CD8-positive, alpha-beta memory T cell (primary cell): ENCODE measurements around the gene CASKIN1. TPM values are rescaled to one million over a fixed set of nuclear protein-coding genes. Genes with fewer than 3 reads are reported as not detected.

ENCODE experiments used
- CTCF ChIA-PET: fragments of 350-600 bp; sonication (Branson Sonifier 250); formaldehyde crosslinking; loops from one replicate; lab custom pipeline; 2021; ENCODE audit warnings: antibody characterized with exemption; lab: Charles Lee
- POLR2A ChIA-PET: fragments of 350-600 bp; sonication (Branson Sonifier 250); formaldehyde crosslinking; loops from one replicate; lab custom pipeline; 2021; ENCODE audit warnings: antibody characterized with exemption; lab: Charles Lee
- DNase-seq, 5 donors: peaks; one replicate each; pipeline versions ENCODE4 v3.0.0 to v3.0.0-alpha.2; 2020 to 2022; ENCODE audit warnings: mixed read lengths in 1 of 5
- H3K27ac ChIP-seq: one replicate; pipeline ENCODE4 v1.7.0; 2013; ENCODE audit warnings: low read depth, mild to moderate bottlenecking, low read length, moderate library complexity
- H3K27me3 ChIP-seq: 2 replicates; pipeline ENCODE4 v1.7.0; 2013; ENCODE audit warnings: low read length, mild to moderate bottlenecking; ENCODE audit not compliant: insufficient read depth, poor library complexity, severe bottlenecking
- H3K36me3 ChIP-seq: 2 replicates; pipeline ENCODE4 v1.7.0; 2013; ENCODE audit warnings: mild to moderate bottlenecking, low read length, moderate library complexity; ENCODE audit not compliant: insufficient read depth
- H3K4me1 ChIP-seq: 2 replicates; pipeline ENCODE4 v1.7.0; 2013; ENCODE audit warnings: mild to moderate bottlenecking, low read length, moderate library complexity; ENCODE audit not compliant: insufficient read depth
- H3K4me3 ChIP-seq: 2 replicates; pipeline ENCODE4 v1.7.0; 2013; ENCODE audit warnings: mild to moderate bottlenecking, low read length
- H3K9me3 ChIP-seq: 2 replicates; pipeline ENCODE4 v1.7.0; 2013; ENCODE audit warnings: mild to moderate bottlenecking, low read length
- H3K27ac Mint-ChIP-seq, 8 donors: one replicate each; pipeline ENCODE4 v1.8.0; 2020 to 2021; ENCODE audit warnings: mixed read lengths in 8 of 8, mild to moderate bottlenecking in 6 of 8, inconsistent platforms in 3 of 8, moderate library complexity in 3 of 8
- H3K27me3 Mint-ChIP-seq, 2 donors: one replicate each; pipeline ENCODE4 v1.8.0; 2020 to 2021; ENCODE audit warnings: mixed read lengths in 2 of 2, mild to moderate bottlenecking in 1 of 2, moderate library complexity in 1 of 2
- H3K36me3 Mint-ChIP-seq, 3 donors: one replicate each; pipeline ENCODE4 v1.8.0; 2020 to 2021; ENCODE audit warnings: mixed read lengths in 3 of 3, inconsistent platforms in 1 of 3, mild to moderate bottlenecking in 1 of 3
- H3K4me1 Mint-ChIP-seq, 3 donors: one replicate each; pipeline ENCODE4 v1.8.0; 2020 to 2021; ENCODE audit warnings: mixed read lengths in 3 of 3, inconsistent platforms in 1 of 3, mild to moderate bottlenecking in 1 of 3
- H3K4me3 Mint-ChIP-seq, 7 donors: one replicate each; pipeline ENCODE4 v1.8.0; 2020 to 2021; ENCODE audit warnings: mixed read lengths in 7 of 7, mild to moderate bottlenecking in 6 of 7, moderate library complexity in 4 of 7, inconsistent platforms in 2 of 7
- H3K9me3 Mint-ChIP-seq, 5 donors: one replicate each; pipeline ENCODE4 v1.8.0; 2020 to 2022; ENCODE audit warnings: mixed read lengths in 5 of 5, mild to moderate bottlenecking in 3 of 5, moderate library complexity in 2 of 5, inconsistent platforms in 1 of 5
- polyA plus RNA-seq: library from polyadenylated mRNA; unstranded; fragments of 300-500 nt; fragmentation: Illumina TruSeq; gene quantifications from one replicate; pipeline ENCODE4 v1.2.3, GENCODE V29; 2021
- total RNA-seq, 2 experiments: library from RNA; stranded (reverse); gene quantifications; one replicate each; pipeline ENCODE4 v1.2.3, GENCODE V29; 2021

CASKIN1 gene
- total and polyA plus RNA-seq, 3 experiments from 2014 or later: 0.13 to 0.24 TPM; not detected in 1

DNA sequence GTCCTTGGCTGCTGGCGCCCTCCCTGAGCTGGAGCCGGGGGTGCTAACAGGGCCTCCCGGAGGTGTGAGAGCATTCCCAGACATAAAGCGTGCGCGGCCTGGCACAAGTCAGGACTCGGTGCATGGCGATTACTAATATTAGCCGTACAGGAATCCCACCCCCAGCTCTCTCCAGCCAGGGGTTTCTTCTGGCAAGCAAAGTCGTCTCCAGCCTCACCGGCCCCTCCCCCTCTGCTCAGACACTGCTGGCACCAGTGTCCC lies 5.0 kb downstream of the CASKIN1 start:
- H3K36me3 ChIP-seq: no peaks in the 10 kb centered on the region
- H3K4me1 ChIP-seq: peaks cover 9% of the 10 kb centered on the region
- ChIA-PET POLR2A (no interaction called here), CTCF (no interaction called here)
- Mint-ChIP-seq H3K27ac (peak overlapping the region in 1 of 8 donors; percentile 33), H3K4me1 (peaks cover 0 to 13% (median 4%) of the 10 kb centered on the region in 3 donors), H3K4me3 (no peak overlapping the region), H3K36me3 (no peaks in the 10 kb centered on the region), H3K27me3 (peaks cover 6 to 10% of the 10 kb centered on the region in 2 donors), H3K9me3 (no peaks in the 10 kb centered on the region)
- H3K9me3 ChIP-seq: no peaks in the 10 kb centered on the region
- H3K27me3 ChIP-seq: peaks cover 15% of the 10 kb centered on the region
- H3K4me3 ChIP-seq: no peak overlapping the region
- DNase-seq: no peak
- H3K27ac ChIP-seq: no peak overlapping the region

DNA sequence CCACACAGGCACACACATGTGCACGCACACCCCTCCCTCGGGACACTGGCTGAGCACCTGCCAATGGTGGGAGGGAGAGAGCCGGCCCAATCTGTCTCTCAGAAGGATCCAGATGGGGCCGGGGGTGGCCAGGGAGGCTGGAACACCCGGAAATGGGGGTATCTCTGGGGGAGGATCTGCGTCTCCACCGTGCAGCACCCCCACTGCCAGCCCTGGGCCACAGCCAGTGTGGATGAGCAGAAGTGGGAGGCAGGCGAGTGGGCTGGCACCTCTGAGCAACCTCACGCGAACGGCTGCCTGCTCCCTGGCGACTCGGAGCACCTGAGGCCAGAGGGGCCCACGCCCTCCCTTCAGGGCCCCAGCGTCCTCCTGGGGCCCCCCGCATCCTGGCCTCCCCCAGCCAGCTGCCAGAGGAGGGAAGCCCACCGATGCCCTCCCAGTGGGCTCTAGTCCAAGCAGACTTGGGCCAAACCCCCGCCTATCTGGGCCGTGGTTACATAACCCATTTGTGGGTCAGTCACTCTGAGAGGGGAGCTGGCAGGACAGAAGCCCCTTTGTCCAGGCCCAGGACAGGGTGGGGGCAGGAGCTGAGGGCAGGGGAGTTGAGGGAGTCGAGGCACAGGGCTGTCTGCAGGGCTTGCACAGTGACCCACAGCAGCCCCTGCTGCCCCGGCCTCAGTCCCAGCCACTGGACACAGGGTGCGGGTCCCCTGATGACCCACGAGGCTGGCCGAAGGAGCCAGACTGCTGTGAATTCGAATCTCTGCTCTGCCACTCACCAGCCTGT lies 5.6 kb downstream of the CASKIN1 start:
- no peaks in the 10 kb centered on the region for H3K36me3 ChIP-seq
- no peaks in the 10 kb centered on the region for H3K9me3 Mint-ChIP-seq

DNA sequence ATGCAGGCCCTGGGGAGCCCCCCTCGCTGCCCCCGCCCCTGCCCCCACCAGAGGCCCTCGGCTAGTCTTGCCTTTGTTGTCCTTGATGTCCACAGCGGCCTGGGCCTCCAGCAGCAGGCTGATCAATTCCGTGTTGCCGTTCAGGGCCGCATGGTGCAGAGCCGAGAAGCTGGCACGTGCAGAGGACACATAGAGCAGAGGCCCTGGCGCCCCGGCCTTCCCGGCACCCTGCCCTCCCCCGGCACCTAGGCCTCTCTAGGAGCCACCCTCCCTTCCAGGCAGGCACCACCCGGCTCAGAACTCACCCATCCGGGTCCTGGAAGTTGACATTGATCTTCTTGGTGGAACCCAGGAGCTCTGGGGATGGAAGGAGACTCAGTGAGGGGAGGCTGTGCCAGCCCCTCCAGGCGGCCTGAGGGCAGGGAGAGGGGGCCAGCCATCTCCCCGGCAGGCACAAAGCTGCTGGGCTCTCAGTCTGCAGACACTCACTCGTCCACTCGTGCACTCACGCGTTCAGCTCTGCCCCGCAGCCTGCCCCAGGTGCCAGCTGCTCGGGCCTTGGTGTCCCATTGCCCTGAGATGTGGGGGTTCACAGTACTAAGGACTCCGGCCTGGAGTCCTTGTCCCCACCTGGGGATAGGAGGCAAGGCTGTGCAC lies 6.3 kb downstream of the CASKIN1 start:
- Histone ChIP-seq H3K9me3 (no peaks in the 10 kb centered on the region), H3K4me1 (peaks cover 4% of the 10 kb centered on the region), H3K27me3 (peaks cover 8% of the 10 kb centered on the region), H3K27ac (no peak overlapping the region), H3K4me3 (no peak overlapping the region), H3K36me3 (no peaks in the 10 kb centered on the region)
- POLR2A ChIA-PET: no interaction called here
- Mint-ChIP-seq H3K9me3 (no peaks in the 10 kb centered on the region), H3K36me3 (no peaks in the 10 kb centered on the region), H3K27me3 (peaks cover 6 to 10% of the 10 kb centered on the region in 2 donors), H3K4me1 (peaks cover 0 to 5% (median 4%) of the 10 kb centered on the region in 3 donors), H3K27ac (no peak overlapping the region), H3K4me3 (no peak overlapping the region)
- CTCF ChIA-PET: no interaction called here
- no peak for DNase-seq

More for the DNA sequence above, 5.6 kb downstream of the CASKIN1 start:
- ChIA-PET CTCF (no interaction called here), POLR2A (no interaction called here)
- no peaks in the 10 kb centered on the region for H3K36me3 Mint-ChIP-seq
- Histone ChIP-seq H3K4me3 (no peak overlapping the region), H3K27ac (no peak overlapping the region), H3K4me1 (peaks cover 9% of the 10 kb centered on the region), H3K9me3 (no peaks in the 10 kb centered on the region), H3K27me3 (peaks cover 15% of the 10 kb centered on the region)
- H3K27ac Mint-ChIP-seq: no peak overlapping the region
- no peak for DNase-seq
- peaks cover 6 to 10% of the 10 kb centered on the region in 2 donors for H3K27me3 Mint-ChIP-seq
- no peak overlapping the region for H3K4me3 Mint-ChIP-seq
- peaks cover 0 to 13% (median 4%) of the 10 kb centered on the region in 3 donors for H3K4me1 Mint-ChIP-seq

DNA sequence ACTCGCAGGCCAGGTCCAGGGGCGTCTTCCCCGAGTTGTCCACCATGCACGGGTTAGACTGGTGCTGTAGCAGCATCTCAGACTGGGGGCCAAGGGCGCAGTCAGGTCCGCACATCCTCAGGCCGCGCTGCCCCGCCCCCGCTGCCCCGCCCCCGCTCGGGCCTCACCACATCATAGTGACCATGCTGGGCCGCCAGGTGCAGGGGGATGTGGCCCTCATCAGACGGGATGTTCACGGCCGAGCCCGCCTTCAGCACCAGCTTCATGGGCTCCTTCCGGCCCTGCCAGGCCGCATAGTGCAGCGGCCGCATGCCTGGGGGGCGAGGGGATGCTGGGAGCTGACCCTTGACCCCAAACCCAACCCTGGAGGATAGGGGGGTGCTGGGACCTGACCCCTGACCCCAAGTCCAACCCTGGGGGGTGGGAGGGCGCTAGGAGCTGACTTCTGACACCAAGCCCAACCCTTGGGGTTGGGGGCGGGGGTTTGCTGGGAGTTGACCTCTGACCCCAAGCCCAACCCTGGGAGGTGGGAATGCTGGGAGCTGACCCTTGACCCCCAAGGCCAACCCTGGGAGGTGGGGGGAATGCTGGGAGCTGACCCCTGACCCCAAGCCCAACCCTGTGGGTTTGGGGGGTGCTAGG lies 7.0 kb downstream of the CASKIN1 start:
- Histone ChIP-seq H3K27me3 (peaks cover under 1% of the 10 kb centered on the region), H3K9me3 (no peaks in the 10 kb centered on the region), H3K36me3 (no peaks in the 10 kb centered on the region), H3K4me1 (no peaks in the 10 kb centered on the region), H3K27ac (no peak overlapping the region), H3K4me3 (no peak overlapping the region)
- H3K27ac Mint-ChIP-seq: no peak overlapping the region
- peaks cover 0 to 4% of the 10 kb centered on the region in 2 donors for H3K27me3 Mint-ChIP-seq
- POLR2A ChIA-PET: no interaction called here
- CTCF ChIA-PET: no interaction called here
- no peak overlapping the region for H3K4me3 Mint-ChIP-seq
- H3K9me3 Mint-ChIP-seq: no peaks in the 10 kb centered on the region
- H3K36me3 Mint-ChIP-seq: peaks cover 0 to under 1% (median 0%) of the 10 kb centered on the region in 3 donors
- DNase-seq: no peak
- no peaks in the 10 kb centered on the region for H3K4me1 Mint-ChIP-seq

DNA sequence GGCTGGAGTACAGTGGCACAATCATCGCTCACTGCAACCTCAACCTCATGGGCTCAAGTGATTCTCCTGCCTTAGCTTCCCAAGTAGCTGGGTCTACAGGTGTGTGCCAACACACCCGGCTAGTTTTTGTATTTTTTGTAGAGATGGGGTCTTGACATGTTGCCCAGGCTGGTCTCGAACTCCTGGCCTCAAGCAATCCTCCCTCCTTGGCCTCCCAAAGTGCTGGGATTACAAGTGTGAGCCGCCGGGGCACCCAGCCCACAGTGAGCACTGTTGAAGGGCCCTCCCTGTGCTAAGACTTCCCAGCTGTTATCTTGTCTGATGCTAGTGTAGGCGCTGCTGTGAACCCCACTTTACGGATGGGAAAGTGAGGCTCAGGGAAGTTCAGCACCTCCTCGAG lies 8.0 kb downstream of the CASKIN1 start:
- H3K9me3 ChIP-seq: no peaks in the 10 kb centered on the region
- H3K4me1 Mint-ChIP-seq: no peaks in the 10 kb centered on the region
- no peak overlapping the region for H3K27ac ChIP-seq
- no peak for DNase-seq
- no peaks in the 10 kb centered on the region for H3K9me3 Mint-ChIP-seq
- H3K27ac Mint-ChIP-seq: no peak overlapping the region
- no peaks in the 10 kb centered on the region for H3K4me1 ChIP-seq
- H3K36me3 Mint-ChIP-seq: peaks cover 0 to 2% (median 0%) of the 10 kb centered on the region in 3 donors
- no peak overlapping the region for H3K4me3 ChIP-seq
- H3K27me3 ChIP-seq: no peaks in the 10 kb centered on the region
- H3K27me3 Mint-ChIP-seq: peaks cover 0 to 1% of the 10 kb centered on the region in 2 donors
- ChIA-PET POLR2A (no interaction called here), CTCF (no interaction called here)
- H3K36me3 ChIP-seq: no peaks in the 10 kb centered on the region
- no peak overlapping the region for H3K4me3 Mint-ChIP-seq

DNA sequence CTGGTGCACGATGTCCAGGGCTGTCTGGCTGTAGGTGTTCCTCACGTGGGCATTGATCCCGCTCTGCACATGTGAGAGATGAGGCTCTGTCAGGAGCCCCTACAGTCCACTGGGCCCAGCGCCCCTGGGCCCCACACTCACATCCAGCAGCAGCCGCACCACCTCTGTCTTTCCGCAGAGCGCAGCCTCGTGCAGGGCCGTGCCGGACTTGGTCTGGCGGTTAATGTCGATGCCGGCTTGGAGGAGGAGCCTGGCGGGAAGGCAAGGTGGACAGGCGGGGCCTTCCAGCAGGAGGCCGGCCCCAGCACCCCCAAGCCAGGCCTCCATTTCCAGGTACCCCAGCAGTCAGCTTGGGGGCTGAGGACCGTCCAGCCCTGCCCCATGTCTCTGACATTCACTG lies 9.2 kb downstream of the CASKIN1 start:
- Mint-ChIP-seq H3K9me3 (no peaks in the 10 kb centered on the region), H3K36me3 (peaks cover 0 to 2% (median 0%) of the 10 kb centered on the region in 3 donors), H3K4me1 (peaks cover 2 to 3% (median 2%) of the 10 kb centered on the region in 3 donors), H3K27me3 (no peaks in the 10 kb centered on the region), H3K27ac (no peak overlapping the region), H3K4me3 (no peak overlapping the region)
- Histone ChIP-seq H3K4me3 (no peak overlapping the region), H3K4me1 (no peaks in the 10 kb centered on the region), H3K27ac (no peak overlapping the region), H3K27me3 (no peaks in the 10 kb centered on the region), H3K9me3 (no peaks in the 10 kb centered on the region), H3K36me3 (no peaks in the 10 kb centered on the region)
- ChIA-PET POLR2A (interaction anchor here (0.6 kb wide), 2 partner anchors 13 to 1047 kb away, joined by 3 to 10 read pairs; no protein-coding TSS in a partner anchor), CTCF (interaction anchor here (1.0 kb wide), 1 partner anchor 314 kb away, joined by 3 read pairs; no protein-coding TSS in a partner anchor)
- DNase-seq: no peak

DNA sequence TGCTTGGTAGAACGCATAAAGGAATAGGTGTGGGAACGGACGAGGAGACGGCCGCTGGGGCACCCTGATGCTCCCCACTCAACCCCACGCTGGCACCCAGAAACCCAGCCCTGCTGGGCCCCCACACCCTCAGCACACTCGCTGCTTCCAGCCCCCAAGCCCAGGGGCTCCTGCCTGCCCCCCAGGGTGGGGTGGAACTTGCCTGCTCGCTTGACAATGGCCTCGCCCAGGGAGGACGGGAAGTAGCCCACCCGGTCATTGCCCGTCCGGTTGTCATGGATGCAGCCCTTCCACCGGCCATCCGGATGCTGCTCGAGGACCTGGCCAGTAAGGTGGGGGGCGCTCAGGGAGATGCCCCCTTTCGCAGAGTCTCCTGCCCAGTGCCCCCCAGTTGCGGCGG lies 9.9 kb downstream of the CASKIN1 start:
- Mint-ChIP-seq H3K27ac (no peak overlapping the region), H3K4me3 (no peak overlapping the region), H3K4me1 (peaks cover 3 to 9% (median 7%) of the 10 kb centered on the region in 3 donors), H3K36me3 (peaks cover 0 to 2% (median 0%) of the 10 kb centered on the region in 3 donors), H3K27me3 (no peaks in the 10 kb centered on the region), H3K9me3 (no peaks in the 10 kb centered on the region)
- ChIA-PET POLR2A (no interaction called here), CTCF (no interaction called here)
- Histone ChIP-seq H3K27ac (no peak overlapping the region), H3K27me3 (no peaks in the 10 kb centered on the region), H3K9me3 (no peaks in the 10 kb centered on the region), H3K4me3 (no peak overlapping the region), H3K4me1 (no peaks in the 10 kb centered on the region), H3K36me3 (no peaks in the 10 kb centered on the region)
- DNase-seq: no peak

DNA sequence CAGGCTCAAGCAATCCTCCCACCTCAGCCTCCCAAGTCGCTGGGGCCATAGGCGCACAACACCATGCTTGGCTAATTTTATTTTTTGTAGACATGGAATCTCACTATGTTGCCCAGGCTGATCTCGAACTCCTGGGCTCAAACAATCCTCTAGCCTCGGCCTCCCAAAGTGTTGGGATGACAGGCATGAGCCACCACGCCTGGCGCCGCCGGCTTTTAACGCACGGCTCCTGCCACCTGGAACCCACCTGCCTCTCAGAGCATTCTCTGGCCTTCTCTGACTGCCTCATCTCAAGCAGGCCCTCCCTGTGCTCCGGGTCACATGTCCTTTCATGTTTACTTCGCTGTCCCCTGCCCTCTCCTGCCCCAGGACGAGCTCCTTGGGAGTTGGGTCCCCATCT lies 10.3 kb downstream of the CASKIN1 start:
- ChIA-PET CTCF (no interaction called here), POLR2A (no interaction called here)
- Histone ChIP-seq H3K27me3 (no peaks in the 10 kb centered on the region), H3K4me3 (no peak overlapping the region), H3K36me3 (no peaks in the 10 kb centered on the region), H3K27ac (no peak overlapping the region), H3K9me3 (no peaks in the 10 kb centered on the region), H3K4me1 (no peaks in the 10 kb centered on the region)
- no peaks in the 10 kb centered on the region for H3K9me3 Mint-ChIP-seq
- no peak overlapping the region for H3K27ac Mint-ChIP-seq
- H3K4me3 Mint-ChIP-seq: no peak overlapping the region
- DNase-seq: no peak
- peaks cover 0 to 2% (median 0%) of the 10 kb centered on the region in 3 donors for H3K36me3 Mint-ChIP-seq
- H3K27me3 Mint-ChIP-seq: no peaks in the 10 kb centered on the region
- peaks cover 3 to 9% (median 7%) of the 10 kb centered on the region in 3 donors for H3K4me1 Mint-ChIP-seq
